Breast epithelium (tissue), 3 donors: Measurements from ENCODE around the gene HOXD1.

Experiments
- POLR2A ChIP-seq: fragments of 450-650 bp; IDR thresholded peaks from one replicate; pipeline ENCODE4 v1.6.1; 2016; ENCODE audit warnings: antibody characterized with exemption, mild to moderate bottlenecking, moderate library complexity
- POLR2AphosphoS5 ChIP-seq, 3 donors: sonication (generic); formaldehyde crosslinking; IDR thresholded peaks; one replicate each; pipeline ENCODE4 v1.6.1; 2017; ENCODE audit warnings: antibody characterized with exemption in 3 of 3
- TF ChIP-seq, protein P1 (sequence below), 3 donors: fragments of 450-650 bp; IDR thresholded peaks; one replicate each; pipeline ENCODE4 v1.5.1; 2016 to 2017; ENCODE audit warnings: antibody characterized with exemption in 3 of 3, mild to moderate bottlenecking in 3 of 3, moderate library complexity in 3 of 3

DNA sequence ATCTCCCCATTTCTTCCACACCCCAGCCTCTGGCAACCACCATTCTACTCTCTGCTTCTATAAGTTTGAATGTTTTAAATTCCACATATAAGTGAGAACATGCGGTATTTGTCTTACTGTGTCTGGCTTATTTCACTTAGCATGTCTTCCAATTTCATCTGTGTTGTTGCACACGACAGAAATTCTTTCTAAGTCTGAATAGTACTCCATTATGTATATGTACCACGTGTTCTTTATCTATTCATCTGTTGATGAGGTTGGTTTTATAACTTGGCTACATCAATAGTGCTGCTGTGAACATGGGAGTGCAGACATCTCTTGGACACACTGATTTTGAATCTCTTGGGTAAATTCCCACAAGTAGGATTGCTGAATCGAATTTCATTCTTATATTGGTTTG is 49.0 kb downstream of the HOXD1 start:
- TF ChIP-seq POLR2A: no peak
- TF ChIP-seq, protein P1, sequence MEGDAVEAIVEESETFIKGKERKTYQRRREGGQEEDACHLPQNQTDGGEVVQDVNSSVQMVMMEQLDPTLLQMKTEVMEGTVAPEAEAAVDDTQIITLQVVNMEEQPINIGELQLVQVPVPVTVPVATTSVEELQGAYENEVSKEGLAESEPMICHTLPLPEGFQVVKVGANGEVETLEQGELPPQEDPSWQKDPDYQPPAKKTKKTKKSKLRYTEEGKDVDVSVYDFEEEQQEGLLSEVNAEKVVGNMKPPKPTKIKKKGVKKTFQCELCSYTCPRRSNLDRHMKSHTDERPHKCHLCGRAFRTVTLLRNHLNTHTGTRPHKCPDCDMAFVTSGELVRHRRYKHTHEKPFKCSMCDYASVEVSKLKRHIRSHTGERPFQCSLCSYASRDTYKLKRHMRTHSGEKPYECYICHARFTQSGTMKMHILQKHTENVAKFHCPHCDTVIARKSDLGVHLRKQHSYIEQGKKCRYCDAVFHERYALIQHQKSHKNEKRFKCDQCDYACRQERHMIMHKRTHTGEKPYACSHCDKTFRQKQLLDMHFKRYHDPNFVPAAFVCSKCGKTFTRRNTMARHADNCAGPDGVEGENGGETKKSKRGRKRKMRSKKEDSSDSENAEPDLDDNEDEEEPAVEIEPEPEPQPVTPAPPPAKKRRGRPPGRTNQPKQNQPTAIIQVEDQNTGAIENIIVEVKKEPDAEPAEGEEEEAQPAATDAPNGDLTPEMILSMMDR (IDR thresholded peaks at IDR 0.05): no peak
- TF ChIP-seq POLR2AphosphoS5 (IDR thresholded peaks at IDR 0.05): no peak
